Measurements from ENCODE around the gene CYS1. TPM values are rescaled to one million over a fixed set of nuclear protein-coding genes. Genes with fewer than 3 reads are reported as not detected.

CYS1 gene
- total RNA-seq, 2 experiments from 2014 or later: 0.75 TPM; not detected in 1

DNA sequence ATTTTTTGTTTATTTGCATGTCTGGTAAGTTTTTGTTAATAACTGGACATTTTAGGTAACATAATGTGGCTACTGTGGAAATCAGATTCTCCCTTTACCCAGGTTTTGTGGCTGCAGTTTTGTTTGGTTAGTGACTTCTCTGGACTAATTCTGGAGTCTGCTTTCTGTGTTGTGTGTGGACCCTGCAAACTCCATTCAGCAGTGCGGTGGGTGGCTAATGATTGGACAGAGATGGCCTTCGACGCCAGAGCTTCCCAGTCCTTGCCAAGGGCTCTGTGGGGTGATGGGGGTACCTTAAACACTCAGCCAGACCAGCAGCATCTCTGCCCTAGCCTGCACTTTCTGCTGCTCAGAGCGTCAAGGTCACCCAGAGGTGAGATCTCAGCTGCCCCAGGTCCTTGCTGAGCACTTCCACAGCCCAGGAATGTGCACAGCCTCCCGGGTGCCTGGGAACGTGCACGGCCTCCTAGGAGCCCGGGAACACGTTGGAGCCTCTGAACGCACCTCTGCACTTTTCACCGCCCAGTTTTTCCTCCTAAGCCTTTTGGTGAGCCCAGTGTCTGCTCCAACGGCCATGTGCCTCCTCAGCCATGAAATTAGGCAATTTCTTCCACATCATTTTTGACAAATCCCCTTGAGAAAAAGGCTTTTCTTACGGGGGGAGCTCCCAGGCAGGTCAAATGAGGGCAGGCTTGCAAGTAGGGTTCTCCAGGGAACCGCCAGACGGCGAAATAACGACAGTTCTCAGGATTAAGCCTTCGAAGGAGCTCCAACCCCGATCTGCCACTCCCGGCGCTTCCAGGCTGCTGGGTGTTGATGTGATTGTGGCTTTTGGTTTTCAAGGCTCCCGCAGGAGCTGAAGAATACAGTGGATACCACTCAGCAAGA is 72.0 kb downstream of the CYS1 start:
- H3K27me3 Mint-ChIP-seq: peaks cover 28% of the 10 kb centered on the region
- CTCF ChIA-PET: no interaction called here
- no peaks in the 10 kb centered on the region for H3K36me3 Mint-ChIP-seq
- no peaks in the 10 kb centered on the region for H3K9me3 Mint-ChIP-seq (ENCODE audit: low read depth)
- DNase-seq: no peak
- H3K4me3 Mint-ChIP-seq: no peak overlapping the region
- ATAC-seq: no peak
- no peak overlapping the region for H3K27ac Mint-ChIP-seq
- H3K4me1 Mint-ChIP-seq: no peaks in the 10 kb centered on the region

GRCh38 chr2:10007435-10007834 is 72.8 kb downstream of the CYS1 start:
- Mint-ChIP-seq H3K27ac (no peak overlapping the region), H3K4me3 (no peak overlapping the region), H3K4me1 (no peaks in the 10 kb centered on the region), H3K9me3 (ENCODE audit: low read depth) (no peaks in the 10 kb centered on the region), H3K27me3 (peaks cover 28% of the 10 kb centered on the region), H3K36me3 (no peaks in the 10 kb centered on the region)
- DNase-seq: no peak
- CTCF ChIA-PET: no interaction called here
- no peak for ATAC-seq

Other genes starting within 250 kb of the CYS1 start
- 10 to 100 TPM; 29.5 to 31.2 TPM for gene TAF1B, start 236.9 kb downstream of the CYS1 start, total RNA-seq
- 1 to 10 TPM in 1 of 2 experiments, under 1 TPM in 1; 0.64 to 1.0 TPM for gene GRHL1, start 128.7 kb downstream of the CYS1 start, total RNA-seq
- 10 to 100 TPM; 10.4 to 11.0 TPM for gene KLF11, start 36.9 kb downstream of the CYS1 start, total RNA-seq
- gene RRM2, start 42.3 kb upstream of the CYS1 start, total RNA-seq: 100 to 1,000 TPM; 506 to 648 TPM
- 10 to 100 TPM; 29.0 to 47.0 TPM for gene HPCAL1, start 222.5 kb upstream of the CYS1 start, total RNA-seq